Vagina (tissue), 2 donors: ENCODE measurements around the gene AVPR1B. TPM values are rescaled to one million over a fixed set of nuclear protein-coding genes. Genes with fewer than 3 reads are reported as not detected.

Experiments
- DNase-seq, 2 donors: peaks; one replicate each; pipeline ENCODE4 v3.0.0-alpha.2; 2017; ENCODE audit errors: extremely low spot score in 2 of 2
- H3K27ac ChIP-seq: fragments of 200-600 bp; sonication (generic); one replicate; pipeline ENCODE4 v1.5.1; 2019
- H3K27me3 ChIP-seq: fragments of 200-600 bp; sonication (generic); one replicate; pipeline ENCODE4 v1.5.1; 2019
- H3K36me3 ChIP-seq, 2 donors: fragments of 200-600 bp; sonication (generic); one replicate each; pipeline ENCODE4 v1.5.1; 2017 to 2019
- H3K4me1 ChIP-seq: fragments of 200-600 bp; sonication (generic); one replicate; pipeline ENCODE4 v1.5.1; 2019
- H3K4me3 ChIP-seq, 2 donors: fragments of 200-600 bp; sonication (generic); 1 replicate in 1 of 2; 2 replicates in 1 of 2; pipeline ENCODE4 v1.5.1; 2016 to 2019
- H3K9me3 ChIP-seq: fragments of 200-600 bp; sonication (generic); one replicate; pipeline ENCODE4 v1.5.1; 2019
- POLR2A ChIP-seq, 2 donors: fragments of 450-650 bp; IDR thresholded peaks; one replicate each; pipeline ENCODE4 v1.6.1; 2017; ENCODE audit warnings: antibody characterized with exemption in 2 of 2, mild to moderate bottlenecking in 2 of 2, moderate library complexity in 2 of 2
- POLR2AphosphoS5 ChIP-seq, 2 donors: sonication (generic); formaldehyde crosslinking; IDR thresholded peaks; one replicate each; pipeline ENCODE4 v1.9.0; 2017; ENCODE audit warnings: antibody characterized with exemption in 2 of 2, mild to moderate bottlenecking in 2 of 2, low read depth in 1 of 2; ENCODE audit not compliant: insufficient read depth in 1 of 2
- intact Hi-C: fragments of 100-400 bp; cut with DNase I; formaldehyde crosslinking; loops from one replicate; pipeline ENCODE4 v1.15.1; 2023
- total RNA-seq: library from RNA; depleted of rRNA; stranded (reverse); fragments of >200 nt; gene quantifications from one replicate; pipeline ENCODE4 v1.2.3, GENCODE V29; 2016
- TF ChIP-seq, protein P1 (sequence below), 3 experiments: fragments of 450-650 bp in 2 of 3; fragments of 200-600 bp in 1 of 3; sonication (generic) in 1 of 3; IDR thresholded peaks; one replicate each; pipeline ENCODE4 v1.5.1; 2017 to 2019; ENCODE audit warnings: antibody characterized with exemption in 3 of 3, mild to moderate bottlenecking in 2 of 3, moderate library complexity in 2 of 3

The AVPR1B gene
- total RNA-seq, 1 donor from 2014 or later: not detected

DNA sequence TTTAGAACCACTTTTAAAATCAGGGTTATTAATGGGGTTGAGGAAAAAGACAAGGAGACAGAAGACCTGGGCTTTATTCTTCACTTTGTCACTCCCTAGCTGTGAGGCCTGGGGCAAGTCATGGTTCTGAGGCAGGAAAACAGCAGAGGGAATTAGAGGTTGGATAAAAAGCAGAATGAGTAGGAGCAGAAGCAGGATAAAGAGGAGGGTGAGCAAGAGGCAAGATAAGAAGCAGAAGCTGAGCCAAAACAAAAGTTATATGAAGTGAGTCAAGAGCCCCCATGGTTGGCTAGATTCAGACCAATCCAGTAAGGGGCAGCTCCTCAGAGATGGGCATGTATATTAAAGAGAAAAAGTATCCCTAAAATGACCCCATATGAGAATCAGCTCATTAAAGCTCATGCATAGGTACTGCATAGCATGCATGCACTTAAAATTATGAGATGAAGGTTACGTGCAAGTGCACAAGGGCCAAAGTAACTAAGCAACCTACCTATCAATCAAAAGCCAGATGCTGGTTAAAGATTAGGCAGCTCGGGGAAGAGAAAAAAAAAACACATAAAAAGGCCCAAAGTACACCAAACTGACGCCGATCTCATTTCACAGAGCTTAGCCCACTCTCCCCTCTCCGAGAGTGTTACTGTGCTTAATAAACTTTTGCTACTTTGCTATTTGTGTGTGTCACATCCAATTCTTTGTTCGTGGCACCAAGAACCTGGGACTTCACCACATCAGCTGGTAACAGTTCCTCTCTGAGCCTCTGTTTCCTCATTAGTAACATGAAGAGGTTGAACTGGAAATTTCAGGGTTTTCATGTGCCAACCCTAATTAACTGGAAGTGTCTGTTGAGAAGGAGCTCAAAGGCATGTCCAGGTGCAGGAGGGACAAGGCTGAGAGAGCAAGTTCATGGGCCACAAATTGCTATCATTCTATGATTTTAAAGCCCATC, 2.2 kb downstream of the AVPR1B start:
- no peak for DNase-seq
- H3K9me3 ChIP-seq: no peaks in the 10 kb centered on the region
- intact Hi-C loops: no loop called here
- TF ChIP-seq POLR2AphosphoS5 (IDR thresholded peaks at IDR 0.05; ENCODE audit: insufficient read depth in 1 of 2, low read depth in 1 of 2): no peak
- TF ChIP-seq, protein P1, sequence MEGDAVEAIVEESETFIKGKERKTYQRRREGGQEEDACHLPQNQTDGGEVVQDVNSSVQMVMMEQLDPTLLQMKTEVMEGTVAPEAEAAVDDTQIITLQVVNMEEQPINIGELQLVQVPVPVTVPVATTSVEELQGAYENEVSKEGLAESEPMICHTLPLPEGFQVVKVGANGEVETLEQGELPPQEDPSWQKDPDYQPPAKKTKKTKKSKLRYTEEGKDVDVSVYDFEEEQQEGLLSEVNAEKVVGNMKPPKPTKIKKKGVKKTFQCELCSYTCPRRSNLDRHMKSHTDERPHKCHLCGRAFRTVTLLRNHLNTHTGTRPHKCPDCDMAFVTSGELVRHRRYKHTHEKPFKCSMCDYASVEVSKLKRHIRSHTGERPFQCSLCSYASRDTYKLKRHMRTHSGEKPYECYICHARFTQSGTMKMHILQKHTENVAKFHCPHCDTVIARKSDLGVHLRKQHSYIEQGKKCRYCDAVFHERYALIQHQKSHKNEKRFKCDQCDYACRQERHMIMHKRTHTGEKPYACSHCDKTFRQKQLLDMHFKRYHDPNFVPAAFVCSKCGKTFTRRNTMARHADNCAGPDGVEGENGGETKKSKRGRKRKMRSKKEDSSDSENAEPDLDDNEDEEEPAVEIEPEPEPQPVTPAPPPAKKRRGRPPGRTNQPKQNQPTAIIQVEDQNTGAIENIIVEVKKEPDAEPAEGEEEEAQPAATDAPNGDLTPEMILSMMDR (IDR thresholded peaks at IDR 0.05): no peak
- TF ChIP-seq POLR2A (IDR thresholded peaks at IDR 0.05): no peak
- H3K36me3 ChIP-seq: no peaks in the 10 kb centered on the region
- H3K27me3 ChIP-seq: no peaks in the 10 kb centered on the region
- peaks cover 16% of the 10 kb centered on the region for H3K4me1 ChIP-seq
- H3K4me3 ChIP-seq: no peak overlapping the region
- H3K27ac ChIP-seq: no peak overlapping the region

DNA sequence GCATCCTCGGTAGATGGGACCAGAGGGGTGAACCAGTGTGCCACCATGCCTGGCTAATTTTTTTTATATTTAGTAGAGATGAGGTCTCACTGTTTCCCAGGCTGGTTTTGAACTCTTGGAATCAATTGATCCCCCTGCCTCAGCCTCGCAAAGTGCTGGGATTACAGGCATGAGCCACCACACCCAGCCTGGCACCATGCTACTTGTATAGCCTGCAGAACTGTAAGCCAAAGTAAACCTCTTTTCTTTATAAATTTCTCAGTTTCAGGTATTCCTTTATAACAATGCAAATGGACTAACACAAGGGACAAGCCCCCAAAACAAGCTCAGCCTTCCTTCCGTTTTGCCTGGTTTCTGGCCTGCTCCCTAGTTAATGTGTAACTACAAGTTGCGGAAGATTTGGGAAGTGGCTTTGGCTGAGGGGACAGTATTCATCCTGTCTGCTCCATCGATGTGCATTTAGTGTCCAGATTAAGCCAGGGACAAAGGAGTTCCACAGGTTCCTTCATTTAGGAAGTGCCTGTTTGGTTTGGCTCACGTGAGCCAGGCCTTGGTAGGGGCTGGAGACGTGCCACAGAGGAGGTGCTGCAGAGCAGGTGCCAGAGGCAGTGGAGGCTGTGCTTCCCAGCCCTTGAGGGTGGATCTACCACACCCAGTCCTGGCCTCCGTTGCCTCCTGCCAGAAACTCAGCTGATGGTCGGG, 4.4 kb downstream of the AVPR1B start:
- no peak for DNase-seq
- Histone ChIP-seq H3K36me3 (no peaks in the 10 kb centered on the region), H3K27ac (no peak overlapping the region), H3K27me3 (no peaks in the 10 kb centered on the region), H3K4me3 (no peak overlapping the region), H3K4me1 (peaks cover 13% of the 10 kb centered on the region), H3K9me3 (no peaks in the 10 kb centered on the region)
- intact Hi-C loops: no loop called here
- no peak for TF ChIP-seq POLR2AphosphoS5 (IDR thresholded peaks at IDR 0.05; ENCODE audit: insufficient read depth in 1 of 2, low read depth in 1 of 2)
- no peak for TF ChIP-seq POLR2A (IDR thresholded peaks at IDR 0.05)
- TF ChIP-seq, protein P1 (IDR thresholded peaks at IDR 0.05): no peak

DNA sequence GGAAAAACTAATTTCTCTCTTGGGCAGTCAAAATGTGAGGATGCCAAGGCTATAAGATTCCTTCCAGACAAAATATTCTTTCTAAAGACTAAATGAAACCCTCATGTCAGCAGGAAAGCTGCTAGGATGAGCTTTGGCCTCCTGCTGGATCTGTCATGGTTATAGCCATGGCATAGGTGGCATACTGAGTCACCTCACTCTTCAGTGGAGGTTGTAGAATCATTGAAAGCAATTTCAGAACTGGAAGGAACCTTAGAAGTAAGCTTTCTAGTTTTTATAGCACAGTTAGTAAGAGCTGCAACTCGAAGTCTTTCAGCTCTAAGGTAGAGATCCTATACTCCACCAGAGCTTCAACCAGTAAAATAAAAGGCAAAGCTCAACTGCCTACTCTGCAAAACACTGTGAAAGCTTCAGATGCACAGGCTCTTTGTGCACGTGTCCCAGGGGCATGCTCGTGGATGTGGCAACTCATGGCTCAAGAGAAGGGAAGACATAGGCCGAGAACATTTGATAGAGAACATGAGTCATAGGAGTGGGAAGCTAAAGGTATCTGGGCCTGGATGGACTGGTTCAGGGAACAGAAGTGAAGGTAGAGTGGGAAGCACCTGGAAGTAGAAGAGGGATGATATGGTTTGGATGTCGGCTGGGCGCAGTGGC, 5.8 kb downstream of the AVPR1B start:
- no peak for DNase-seq
- Histone ChIP-seq H3K4me1 (no peaks in the 10 kb centered on the region), H3K27me3 (no peaks in the 10 kb centered on the region), H3K36me3 (no peaks in the 10 kb centered on the region), H3K27ac (no peak overlapping the region), H3K4me3 (no peak overlapping the region), H3K9me3 (no peaks in the 10 kb centered on the region)
- TF ChIP-seq POLR2AphosphoS5 (IDR thresholded peaks at IDR 0.05; ENCODE audit: insufficient read depth in 1 of 2, low read depth in 1 of 2) (no peak), POLR2A (IDR thresholded peaks at IDR 0.05) (no peak)
- TF ChIP-seq, protein P1 (IDR thresholded peaks at IDR 0.05): no peak
- intact Hi-C loops: no loop called here

DNA sequence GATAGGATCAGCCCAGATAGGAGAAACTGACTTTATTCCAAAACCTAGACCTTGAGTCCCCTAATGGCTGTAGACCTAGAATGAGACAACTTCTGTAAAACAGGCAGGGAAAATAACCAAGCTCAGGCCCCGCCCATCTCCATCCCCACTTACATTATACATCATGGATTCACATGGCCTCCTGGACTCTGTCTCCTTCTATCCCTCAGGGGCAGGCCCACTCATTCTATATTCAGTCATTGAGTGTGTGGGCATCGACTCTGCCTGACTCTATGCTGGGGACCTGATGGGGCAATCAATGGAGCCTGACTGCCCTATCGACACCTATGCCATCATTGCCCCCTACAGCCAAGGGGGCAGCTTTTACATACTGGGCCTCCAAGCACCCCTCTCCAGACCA, 6.4 kb downstream of the AVPR1B start:
- H3K4me3 ChIP-seq: no peak overlapping the region
- no peak overlapping the region for H3K27ac ChIP-seq
- intact Hi-C loops: no loop called here
- no peaks in the 10 kb centered on the region for H3K9me3 ChIP-seq
- DNase-seq: peak in 1 of 2 donors; percentile 79
- H3K4me1 ChIP-seq: no peaks in the 10 kb centered on the region
- H3K36me3 ChIP-seq: no peaks in the 10 kb centered on the region
- no peaks in the 10 kb centered on the region for H3K27me3 ChIP-seq
- TF ChIP-seq POLR2AphosphoS5 (IDR thresholded peaks at IDR 0.05; ENCODE audit: insufficient read depth in 1 of 2, low read depth in 1 of 2) (no peak), POLR2A (IDR thresholded peaks at IDR 0.05) (no peak)
- TF ChIP-seq, protein P1 (IDR thresholded peaks at IDR 0.05): no peak
